Measurements from ENCODE around the gene DNALI1.

GRCh38 chr1:37556712-37557196 is at the start of gene DNALI1:
- TF ChIP-seq POLR2A (IDR thresholded peaks at IDR 0.05; ENCODE audit: low read length) = no peak
- TF ChIP-seq GATA1 (IDR thresholded peaks at IDR 0.05; ENCODE audit: low read depth, low read length) = no peak
